Breast epithelium (tissue), 4 donors: ENCODE results near the gene VGLL4. TPM values are rescaled to one million over a fixed set of nuclear protein-coding genes. Genes with fewer than 3 reads are reported as not detected.

ENCODE experiments used
- DNase-seq, 2 donors: peaks; one replicate each; pipeline ENCODE4 v3.0.0-alpha.2; 2019; ENCODE audit warnings: low spot score in 2 of 2
- H3K27ac ChIP-seq, 2 donors: fragments of 200-600 bp; sonication (generic) in 1 of 2; one replicate each; pipeline ENCODE4 v1.5.1; 2016 to 2019; ENCODE audit warnings: mild to moderate bottlenecking in 1 of 2
- H3K27me3 ChIP-seq, 2 donors: fragments of 200-600 bp; sonication (generic) in 1 of 2; one replicate each; pipeline versions ENCODE4 v1.5.1 to v1.6.0; 2017 to 2019; ENCODE audit warnings: control low read depth in 1 of 2, mild to moderate bottlenecking in 1 of 2
- H3K36me3 ChIP-seq: fragments of 200-600 bp; one replicate; pipeline ENCODE4 v1.5.1; 2019
- H3K4me1 ChIP-seq, 2 donors: fragments of 200-600 bp; sonication (generic); one replicate each; pipeline ENCODE4 v1.5.1; 2016 to 2019; ENCODE audit warnings: control low read depth in 1 of 2
- H3K4me3 ChIP-seq, 3 donors: fragments of 200-600 bp; sonication (generic); 1 replicate in 2 of 3; 2 replicates in 1 of 3; pipeline ENCODE4 v1.5.1; 2016 to 2019; ENCODE audit warnings: mild to moderate bottlenecking in 3 of 3, moderate library complexity in 2 of 3
- H3K9me3 ChIP-seq, 2 donors: fragments of 200-600 bp; sonication (generic) in 1 of 2; one replicate each; pipeline ENCODE4 v1.5.1; 2016 to 2019; ENCODE audit warnings: control low read depth in 1 of 2
- POLR2A ChIP-seq: fragments of 450-650 bp; IDR thresholded peaks from one replicate; pipeline ENCODE4 v1.6.1; 2016; ENCODE audit warnings: antibody characterized with exemption, mild to moderate bottlenecking, moderate library complexity
- POLR2AphosphoS5 ChIP-seq, 3 donors: sonication (generic); formaldehyde crosslinking; IDR thresholded peaks; one replicate each; pipeline ENCODE4 v1.6.1; 2017; ENCODE audit warnings: antibody characterized with exemption in 3 of 3
- intact Hi-C: fragments of 100-400 bp; cut with DNase I; formaldehyde crosslinking; loops from one replicate; pipeline ENCODE4 v1.15.1; 2023; ENCODE audit warnings: low total_unique reads
- total RNA-seq, 3 donors: library from RNA; depleted of rRNA; stranded (reverse); fragments of >200 nt; gene quantifications; one replicate each; pipeline ENCODE4 v1.1.0, GENCODE V29; 2016
- TF ChIP-seq, protein P1 (sequence below), 3 donors: fragments of 450-650 bp; IDR thresholded peaks; one replicate each; pipeline ENCODE4 v1.5.1; 2016 to 2017; ENCODE audit warnings: antibody characterized with exemption in 3 of 3, mild to moderate bottlenecking in 3 of 3, moderate library complexity in 3 of 3

VGLL4 gene
- total RNA-seq, 3 donors from 2014 or later, result 48.0 to 90.0 (median 68.5) TPM

DNA sequence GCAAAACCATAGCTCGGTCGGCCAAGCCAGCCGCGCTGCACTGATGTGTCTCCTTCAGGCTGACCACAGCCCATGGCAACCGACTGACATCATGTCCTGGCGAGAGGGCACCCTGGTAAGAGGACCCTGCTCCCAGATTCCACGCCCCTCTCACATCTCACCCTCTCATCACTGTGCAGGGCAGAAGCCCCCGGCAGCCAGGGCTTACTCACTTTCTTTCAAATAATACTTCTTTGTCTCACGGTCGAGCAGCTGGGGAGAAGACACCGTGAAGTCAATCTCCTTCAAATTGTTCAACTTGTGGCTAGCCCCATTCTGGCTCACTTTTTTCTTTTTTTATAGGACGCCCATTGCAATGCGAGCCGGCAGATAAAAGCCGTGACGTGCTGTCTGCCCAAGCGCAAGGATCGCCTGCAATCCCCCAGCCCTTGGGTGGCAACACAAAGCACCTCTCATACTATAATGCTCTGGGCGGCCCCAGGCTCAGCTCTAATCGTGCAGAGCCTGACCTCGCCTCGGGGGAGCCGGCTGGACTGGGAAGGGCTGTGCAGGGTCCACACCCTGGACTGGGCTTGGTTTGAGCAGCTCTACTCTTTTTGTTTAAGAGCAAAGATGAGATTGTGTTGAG is 33.6 kb downstream of the VGLL4 start:
- peak overlapping the region in 1 of 3 donors; percentile 45 for H3K4me3 ChIP-seq
- DNase-seq, result no peak
- no peaks in the 10 kb centered on the region for H3K36me3 ChIP-seq
- peak overlapping the region; percentile 44 to 63 for H3K27ac ChIP-seq
- peaks cover 6 to 8% of the 10 kb centered on the region in 2 donors for H3K4me1 ChIP-seq
- TF ChIP-seq POLR2A (no peak), POLR2AphosphoS5 (IDR thresholded peaks at IDR 0.05) (no peak)
- TF ChIP-seq, protein P1, sequence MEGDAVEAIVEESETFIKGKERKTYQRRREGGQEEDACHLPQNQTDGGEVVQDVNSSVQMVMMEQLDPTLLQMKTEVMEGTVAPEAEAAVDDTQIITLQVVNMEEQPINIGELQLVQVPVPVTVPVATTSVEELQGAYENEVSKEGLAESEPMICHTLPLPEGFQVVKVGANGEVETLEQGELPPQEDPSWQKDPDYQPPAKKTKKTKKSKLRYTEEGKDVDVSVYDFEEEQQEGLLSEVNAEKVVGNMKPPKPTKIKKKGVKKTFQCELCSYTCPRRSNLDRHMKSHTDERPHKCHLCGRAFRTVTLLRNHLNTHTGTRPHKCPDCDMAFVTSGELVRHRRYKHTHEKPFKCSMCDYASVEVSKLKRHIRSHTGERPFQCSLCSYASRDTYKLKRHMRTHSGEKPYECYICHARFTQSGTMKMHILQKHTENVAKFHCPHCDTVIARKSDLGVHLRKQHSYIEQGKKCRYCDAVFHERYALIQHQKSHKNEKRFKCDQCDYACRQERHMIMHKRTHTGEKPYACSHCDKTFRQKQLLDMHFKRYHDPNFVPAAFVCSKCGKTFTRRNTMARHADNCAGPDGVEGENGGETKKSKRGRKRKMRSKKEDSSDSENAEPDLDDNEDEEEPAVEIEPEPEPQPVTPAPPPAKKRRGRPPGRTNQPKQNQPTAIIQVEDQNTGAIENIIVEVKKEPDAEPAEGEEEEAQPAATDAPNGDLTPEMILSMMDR (IDR thresholded peaks at IDR 0.05), result no peak
- no peaks in the 10 kb centered on the region for H3K27me3 ChIP-seq
- no peaks in the 10 kb centered on the region for H3K9me3 ChIP-seq
- intact Hi-C loops, result no loop called here

DNA sequence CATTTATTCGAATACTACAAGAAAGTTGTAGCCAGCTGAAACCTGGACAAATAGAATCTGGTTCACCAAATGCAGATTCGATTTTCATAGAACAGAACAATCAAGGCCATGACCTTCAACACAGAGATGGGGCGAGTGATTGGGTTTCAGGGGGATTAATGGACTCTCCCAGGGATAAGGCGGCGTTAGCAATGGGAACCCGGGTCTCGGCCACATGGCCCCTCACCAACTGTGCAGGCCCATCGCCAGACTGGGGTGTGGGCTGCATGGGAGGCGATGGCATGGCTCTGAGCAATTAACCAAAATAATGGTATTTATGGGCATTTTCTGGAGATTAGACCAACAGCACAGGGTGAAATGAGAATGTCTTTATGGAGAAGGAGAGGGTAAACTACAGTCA is 34.2 kb downstream of the VGLL4 start:
- peaks cover 6 to 8% of the 10 kb centered on the region in 2 donors for H3K4me1 ChIP-seq
- no peak for DNase-seq

DNA sequence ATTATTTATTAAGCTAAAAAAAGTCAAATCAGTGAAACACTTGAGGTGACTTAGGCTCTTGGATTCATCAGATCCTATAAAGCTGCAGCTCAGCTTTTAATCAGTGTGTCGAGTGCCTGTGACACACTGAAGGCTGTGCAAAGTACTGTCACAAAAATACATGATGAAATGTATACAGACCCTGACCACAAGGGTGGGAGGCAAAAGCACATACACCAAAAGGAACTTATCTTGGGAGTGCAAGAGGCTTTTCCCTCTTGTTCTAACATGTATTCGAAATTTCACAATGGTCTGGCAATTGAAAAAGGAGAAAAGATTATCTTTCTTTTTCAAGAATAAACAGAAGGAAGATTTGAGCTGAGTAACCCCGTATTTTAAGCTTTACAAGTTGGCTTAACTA is 35.9 kb downstream of the VGLL4 start:
- no peak for DNase-seq
- no peaks in the 10 kb centered on the region for H3K27me3 ChIP-seq
- TF ChIP-seq POLR2AphosphoS5 (IDR thresholded peaks at IDR 0.05) (no peak), POLR2A (no peak)
- TF ChIP-seq, protein P1 (IDR thresholded peaks at IDR 0.05), result no peak
- peaks cover 0 to 8% of the 10 kb centered on the region in 2 donors for H3K4me1 ChIP-seq
- H3K4me3 ChIP-seq, result no peak overlapping the region
- intact Hi-C loops, result no loop called here
- peak overlapping the region in 1 of 2 donors; percentile 12 for H3K27ac ChIP-seq
- H3K9me3 ChIP-seq, result no peaks in the 10 kb centered on the region
- H3K36me3 ChIP-seq, result no peaks in the 10 kb centered on the region

More for the DNA sequence above, 34.2 kb downstream of the VGLL4 start:
- Histone ChIP-seq H3K27ac (peak overlapping the region in 1 of 2 donors; percentile 63), H3K4me3 (peak overlapping the region in 1 of 3 donors; percentile 45), H3K9me3 (no peaks in the 10 kb centered on the region), H3K36me3 (no peaks in the 10 kb centered on the region), H3K27me3 (no peaks in the 10 kb centered on the region)
- TF ChIP-seq POLR2A, result no peak
- TF ChIP-seq POLR2AphosphoS5 (IDR thresholded peaks at IDR 0.05), result no peak
- TF ChIP-seq, protein P1 (IDR thresholded peaks at IDR 0.05), result no peak
- intact Hi-C loops, result no loop called here

DNA sequence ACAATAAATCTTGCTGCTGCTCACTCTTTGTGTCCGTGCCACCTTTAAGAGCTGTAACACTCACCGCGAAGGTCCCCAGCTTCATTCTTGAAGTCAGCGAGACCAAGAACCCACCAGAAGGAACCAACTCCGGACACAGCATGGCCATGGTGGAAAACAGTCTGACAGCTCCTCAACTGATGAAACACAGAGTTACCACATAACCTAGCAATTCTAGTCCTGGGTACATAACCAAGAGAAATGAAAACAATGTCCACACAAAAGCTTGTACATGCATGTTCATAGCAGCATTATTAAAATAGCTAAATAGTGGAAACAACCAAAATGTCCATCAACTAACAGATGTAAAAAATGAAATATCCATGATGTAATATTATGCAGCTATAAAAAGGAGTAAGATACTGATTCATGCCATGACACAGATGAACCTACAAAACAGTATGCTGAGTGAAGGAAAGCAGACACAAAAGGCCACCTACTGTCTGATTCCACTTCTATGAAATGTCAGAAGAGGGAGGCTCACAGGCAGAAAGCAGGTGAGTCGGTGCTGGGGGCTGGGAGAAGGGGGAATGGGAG is 36.8 kb downstream of the VGLL4 start:
- peak overlapping the region; percentile 29 to 60 for H3K27ac ChIP-seq

More for the DNA sequence above, 36.8 kb downstream of the VGLL4 start:
- H3K9me3 ChIP-seq, result no peaks in the 10 kb centered on the region
- DNase-seq, result no peak
- H3K36me3 ChIP-seq, result no peaks in the 10 kb centered on the region
- H3K27me3 ChIP-seq, result no peaks in the 10 kb centered on the region
- H3K4me3 ChIP-seq, result no peak overlapping the region
- intact Hi-C loops, result no loop called here
- TF ChIP-seq POLR2A (no peak), POLR2AphosphoS5 (IDR thresholded peaks at IDR 0.05) (no peak)
- TF ChIP-seq, protein P1 (IDR thresholded peaks at IDR 0.05), result no peak
- H3K4me1 ChIP-seq, result peaks cover under 1 to 6% of the 10 kb centered on the region in 2 donors
